Panc1 (cell line): ENCODE results near the gene GSKIP.
"Not testable (repeated sequence)": the region's sequence is repeated elsewhere in the genome, so short reads cannot be mapped to it uniquely, and the experiment has no call there.

Experiments
- CTCF ChIP-seq: fragments of 450-650 bp; IDR thresholded peaks from 2 replicates; pipeline ENCODE4 v1.5.1; 2017; ENCODE audit warnings: mild to moderate bottlenecking
- POLR2AphosphoS5 ChIP-seq: IDR thresholded peaks from 2 replicates; pipeline ENCODE4 v1.6.1; 2012; ENCODE audit warnings: mild to moderate bottlenecking, low read depth, low read length, moderate library complexity
- REST ChIP-seq, 2 experiments: IDR thresholded peaks; 2 replicates each; pipeline ENCODE4 v1.6.1; 2011 to 2012; ENCODE audit warnings: low read depth in 2 of 2, control low read depth in 1 of 2, low read length in 1 of 2, mild to moderate bottlenecking in 1 of 2, moderate library complexity in 1 of 2; ENCODE audit not compliant: insufficient read depth in 1 of 2
- SIN3A ChIP-seq: IDR thresholded peaks from 2 replicates; pipeline ENCODE4 v1.6.1; 2012; ENCODE audit warnings: low read depth, mild to moderate bottlenecking, low read length, moderate library complexity, borderline replicate concordance; ENCODE audit not compliant: insufficient read depth
- TCF7L2 ChIP-seq: IDR thresholded peaks from 2 replicates; pipeline ENCODE4 v1.6.1; 2011; ENCODE audit warnings: mild to moderate bottlenecking, low read depth, low read length, inconsistent platforms

- not testable (repeated sequence) for TF ChIP-seq CTCF; SIN3A; POLR2AphosphoS5; REST (IDR thresholded peaks at IDR 0.05; ENCODE audit: insufficient read depth in 1 of 2, low read depth in 2 of 2, low read length in 1 of 2); TCF7L2
Measured at GRCh38 chr14:96347957-96348356, 15.4 kb upstream of the GSKIP start.
